ENCODE measurements around the gene CRYBA1. TPM values are rescaled to one million over a fixed set of nuclear protein-coding genes. Genes with fewer than 3 reads are reported as not detected.
A peak's percentile ranks its signal among the peaks of the same experiment; 100 is the strongest.

Gene CRYBA1
- total and polyA plus RNA-seq, 3 experiments from 2014 or later = not detected

- H3K27ac Mint-ChIP-seq = peak overlapping the region in 1 of 8 donors; percentile 66
- POLR2A ChIA-PET = interaction anchor here (0.7 kb wide), 1 partner anchor 73 kb away, joined by 3 read pairs; no protein-coding TSS in a partner anchor
Measured at GRCh38 chr17:29240477-29240876, 6.2 kb upstream of the CRYBA1 start.

GRCh38 chr17:29240968-29241963 is 5.4 kb upstream of the CRYBA1 start:
- H3K9me3 ChIP-seq (ENCODE audit: low read length) = no peaks in the 10 kb centered on the region
- H3K27me3 ChIP-seq (ENCODE audit: insufficient read depth, low read length, poor library complexity, severe bottlenecking) = no peaks in the 10 kb centered on the region
- H3K9me3 Mint-ChIP-seq = no peaks in the 10 kb centered on the region
- POLR2A ChIA-PET = interaction anchor here (0.7 kb wide), 1 partner anchor 74 kb away, joined by 3 read pairs; no protein-coding TSS in a partner anchor
- H3K4me3 ChIP-seq (ENCODE audit: low read length) = no peak overlapping the region
- H3K27ac ChIP-seq (ENCODE audit: low read depth, low read length) = no peak overlapping the region
- H3K4me1 ChIP-seq (ENCODE audit: insufficient read depth, low read length) = no peaks in the 10 kb centered on the region
- H3K36me3 ChIP-seq (ENCODE audit: insufficient read depth, low read length) = no peaks in the 10 kb centered on the region
- H3K4me3 Mint-ChIP-seq = no peak overlapping the region
- CTCF ChIA-PET = interaction anchor here (1.0 to 1.6 kb wide), 2 partner anchors 17 to 21 kb away, joined by 3 to 4 read pairs; no protein-coding TSS in a partner anchor
- H3K27me3 Mint-ChIP-seq = no peaks in the 10 kb centered on the region
- no peak overlapping the region for H3K27ac Mint-ChIP-seq
- no peak for DNase-seq
- no peaks in the 10 kb centered on the region for H3K4me1 Mint-ChIP-seq
- H3K36me3 Mint-ChIP-seq = no peaks in the 10 kb centered on the region

More at GRCh38 chr17:29240477-29240876, 6.2 kb upstream of the CRYBA1 start:
- Mint-ChIP-seq H3K4me1 (no peaks in the 10 kb centered on the region), H3K4me3 (no peak overlapping the region), H3K36me3 (no peaks in the 10 kb centered on the region), H3K9me3 (no peaks in the 10 kb centered on the region), H3K27me3 (no peaks in the 10 kb centered on the region)
- CTCF ChIA-PET = interaction anchor here (1.0 to 1.6 kb wide), 2 partner anchors 18 to 20 kb away, joined by 3 to 4 read pairs; no protein-coding TSS in a partner anchor
- Histone ChIP-seq H3K4me1 (ENCODE audit: insufficient read depth, low read length) (no peaks in the 10 kb centered on the region), H3K27me3 (ENCODE audit: insufficient read depth, low read length, poor library complexity, severe bottlenecking) (no peaks in the 10 kb centered on the region), H3K36me3 (ENCODE audit: insufficient read depth, low read length) (no peaks in the 10 kb centered on the region), H3K27ac (ENCODE audit: low read depth, low read length) (no peak overlapping the region), H3K9me3 (ENCODE audit: low read length) (no peaks in the 10 kb centered on the region), H3K4me3 (ENCODE audit: low read length) (no peak overlapping the region)
- no peak for DNase-seq

GRCh38 chr17:29242051-29242450 is 4.6 kb upstream of the CRYBA1 start:
- H3K27me3 Mint-ChIP-seq = no peaks in the 10 kb centered on the region
- H3K4me3 ChIP-seq (ENCODE audit: low read length) = no peak overlapping the region
- H3K4me1 ChIP-seq (ENCODE audit: insufficient read depth, low read length) = no peaks in the 10 kb centered on the region
- no peak overlapping the region for H3K27ac ChIP-seq (ENCODE audit: low read depth, low read length)
- no peaks in the 10 kb centered on the region for H3K4me1 Mint-ChIP-seq
- H3K9me3 ChIP-seq (ENCODE audit: low read length) = no peaks in the 10 kb centered on the region
- H3K27me3 ChIP-seq (ENCODE audit: insufficient read depth, low read length, poor library complexity, severe bottlenecking) = no peaks in the 10 kb centered on the region
- no peak for DNase-seq
- no peak overlapping the region for H3K4me3 Mint-ChIP-seq
- H3K36me3 Mint-ChIP-seq = no peaks in the 10 kb centered on the region
- ChIA-PET CTCF (no interaction called here), POLR2A (no interaction called here)
- no peak overlapping the region for H3K27ac Mint-ChIP-seq
- no peaks in the 10 kb centered on the region for H3K36me3 ChIP-seq (ENCODE audit: insufficient read depth, low read length)
- H3K9me3 Mint-ChIP-seq = no peaks in the 10 kb centered on the region

- no peaks in the 10 kb centered on the region for H3K36me3 Mint-ChIP-seq
- no peaks in the 10 kb centered on the region for H3K27me3 Mint-ChIP-seq
- Histone ChIP-seq H3K27ac (ENCODE audit: low read depth, low read length) (no peak overlapping the region), H3K9me3 (ENCODE audit: low read length) (no peaks in the 10 kb centered on the region), H3K4me1 (ENCODE audit: insufficient read depth, low read length) (no peaks in the 10 kb centered on the region), H3K27me3 (ENCODE audit: insufficient read depth, low read length, poor library complexity, severe bottlenecking) (no peaks in the 10 kb centered on the region), H3K4me3 (ENCODE audit: low read length) (no peak overlapping the region), H3K36me3 (ENCODE audit: insufficient read depth, low read length) (no peaks in the 10 kb centered on the region)
- ChIA-PET POLR2A (no interaction called here), CTCF (interaction anchor here (0.7 to 0.8 kb wide), 2 partner anchors 181 to 598 kb away, joined by 3 read pairs; partner anchors contain the start of gene BLTP2)
- H3K4me1 Mint-ChIP-seq = no peaks in the 10 kb centered on the region
- DNase-seq = no peak
- H3K9me3 Mint-ChIP-seq = no peaks in the 10 kb centered on the region
- no peak overlapping the region for H3K4me3 Mint-ChIP-seq
- no peak overlapping the region for H3K27ac Mint-ChIP-seq
Measured at GRCh38 chr17:29242790-29243189, 3.9 kb upstream of the CRYBA1 start.

DNA sequence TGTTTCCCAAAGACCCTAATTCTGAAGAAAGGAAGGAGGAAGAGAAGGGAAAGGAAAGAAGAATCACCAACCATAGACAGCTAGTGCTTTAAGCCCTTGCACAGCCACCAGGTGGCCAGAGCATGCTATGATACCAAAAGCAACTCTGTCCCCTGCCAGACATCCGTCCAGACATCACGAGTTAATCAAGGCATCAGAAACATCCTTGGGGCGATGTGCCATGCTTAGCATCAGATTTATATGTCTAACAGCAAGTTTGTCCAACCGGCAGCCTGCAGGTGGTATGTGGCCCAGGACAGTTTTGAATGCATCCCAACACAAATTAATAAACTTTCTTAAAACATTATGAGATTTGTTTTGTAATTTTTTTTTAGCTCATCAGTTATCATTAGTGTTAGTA is 2.9 kb upstream of the CRYBA1 start:
- Histone ChIP-seq H3K4me1 (ENCODE audit: insufficient read depth, low read length) (no peaks in the 10 kb centered on the region), H3K36me3 (ENCODE audit: insufficient read depth, low read length) (no peaks in the 10 kb centered on the region), H3K27me3 (ENCODE audit: insufficient read depth, low read length, poor library complexity, severe bottlenecking) (no peaks in the 10 kb centered on the region), H3K9me3 (ENCODE audit: low read length) (no peaks in the 10 kb centered on the region), H3K4me3 (ENCODE audit: low read length) (no peak overlapping the region), H3K27ac (ENCODE audit: low read depth, low read length) (no peak overlapping the region)
- CTCF ChIA-PET = no interaction called here
- H3K36me3 Mint-ChIP-seq = no peaks in the 10 kb centered on the region
- POLR2A ChIA-PET = no interaction called here
- H3K4me3 Mint-ChIP-seq = no peak overlapping the region
- H3K27ac Mint-ChIP-seq = peak overlapping the region in 1 of 8 donors; percentile 68
- no peak for DNase-seq
- H3K4me1 Mint-ChIP-seq = no peaks in the 10 kb centered on the region
- no peaks in the 10 kb centered on the region for H3K9me3 Mint-ChIP-seq
- no peaks in the 10 kb centered on the region for H3K27me3 Mint-ChIP-seq

- H3K27me3 Mint-ChIP-seq = no peaks in the 10 kb centered on the region
- H3K4me3 ChIP-seq (ENCODE audit: low read length) = no peak overlapping the region
- no peaks in the 10 kb centered on the region for H3K9me3 Mint-ChIP-seq
- no peaks in the 10 kb centered on the region for H3K4me1 ChIP-seq (ENCODE audit: insufficient read depth, low read length)
- H3K36me3 ChIP-seq (ENCODE audit: insufficient read depth, low read length) = no peaks in the 10 kb centered on the region
- H3K4me3 Mint-ChIP-seq = no peak overlapping the region
- ChIA-PET POLR2A (interaction anchor here (0.6 kb wide), 1 partner anchor 138 kb away, joined by 4 read pairs; no protein-coding TSS in a partner anchor), CTCF (interaction anchor here (1.5 kb wide), 1 partner anchor 8 kb away, joined by 4 read pairs; no protein-coding TSS in a partner anchor)
- H3K27ac Mint-ChIP-seq = no peak overlapping the region
- no peak for DNase-seq
- no peaks in the 10 kb centered on the region for H3K27me3 ChIP-seq (ENCODE audit: insufficient read depth, low read length, poor library complexity, severe bottlenecking)
- H3K36me3 Mint-ChIP-seq = no peaks in the 10 kb centered on the region
- no peak overlapping the region for H3K27ac ChIP-seq (ENCODE audit: low read depth, low read length)
- H3K9me3 ChIP-seq (ENCODE audit: low read length) = no peaks in the 10 kb centered on the region
- no peaks in the 10 kb centered on the region for H3K4me1 Mint-ChIP-seq
Measured at GRCh38 chr17:29245401-29245800, 1.3 kb upstream of the CRYBA1 start.

DNA sequence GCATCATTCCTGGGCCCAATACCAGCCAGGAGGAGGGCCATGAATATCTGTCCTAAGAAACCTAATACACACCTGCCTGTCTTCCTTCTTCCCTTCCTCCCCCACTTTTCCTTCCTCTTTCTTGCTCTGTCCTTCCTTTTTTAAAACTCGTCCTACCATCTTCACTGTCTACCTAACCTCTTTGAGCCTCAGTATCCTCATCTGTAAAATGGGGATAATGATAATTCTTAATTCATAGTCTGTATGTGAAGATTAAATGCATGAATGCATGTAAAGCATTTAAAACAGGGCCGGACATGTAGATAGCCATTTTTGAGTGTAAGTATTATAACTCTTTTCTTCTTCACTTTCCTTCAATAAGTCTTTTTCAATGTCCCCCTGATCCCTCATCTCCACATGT is 560 bp downstream of the CRYBA1 start:
- Histone ChIP-seq H3K27ac (ENCODE audit: low read depth, low read length) (no peak overlapping the region), H3K4me1 (ENCODE audit: insufficient read depth, low read length) (no peaks in the 10 kb centered on the region), H3K27me3 (ENCODE audit: insufficient read depth, low read length, poor library complexity, severe bottlenecking) (no peaks in the 10 kb centered on the region), H3K36me3 (ENCODE audit: insufficient read depth, low read length) (no peaks in the 10 kb centered on the region), H3K9me3 (ENCODE audit: low read length) (no peaks in the 10 kb centered on the region), H3K4me3 (ENCODE audit: low read length) (no peak overlapping the region)
- no peaks in the 10 kb centered on the region for H3K27me3 Mint-ChIP-seq
- POLR2A ChIA-PET = no interaction called here
- H3K9me3 Mint-ChIP-seq = no peaks in the 10 kb centered on the region
- H3K27ac Mint-ChIP-seq = peak overlapping the region in 4 of 8 donors; percentile 24 to 54 (median 40)
- CTCF ChIA-PET = no interaction called here
- H3K4me1 Mint-ChIP-seq = peaks cover 0 to 3% (median 0%) of the 10 kb centered on the region in 3 donors
- H3K4me3 Mint-ChIP-seq = no peak overlapping the region
- DNase-seq = no peak
- H3K36me3 Mint-ChIP-seq = peaks cover 0 to 3% (median 0%) of the 10 kb centered on the region in 3 donors

DNA sequence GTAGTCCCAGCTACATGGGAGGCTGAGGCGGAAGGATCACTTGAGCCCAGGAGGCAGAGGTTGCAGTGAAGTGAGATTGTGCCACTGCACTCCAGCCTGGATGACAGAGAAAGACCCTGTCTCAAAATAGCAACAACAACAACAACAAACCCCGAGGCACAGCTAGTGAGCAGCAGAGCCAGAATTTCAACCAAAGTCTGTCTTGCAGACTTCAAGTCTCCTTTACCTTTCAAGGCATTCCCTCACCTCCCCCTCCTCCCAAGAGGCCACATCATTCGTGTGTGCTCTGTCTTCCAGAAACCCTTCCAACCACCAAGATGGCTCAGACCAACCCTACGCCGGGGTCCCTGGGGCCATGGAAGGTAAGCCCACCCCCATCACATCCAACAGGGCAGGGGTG is 2.2 kb downstream of the CRYBA1 start:
- Mint-ChIP-seq H3K36me3 (peaks cover 0 to 6% (median 0%) of the 10 kb centered on the region in 3 donors), H3K4me3 (no peak overlapping the region), H3K4me1 (peaks cover 0 to 6% (median 0%) of the 10 kb centered on the region in 3 donors), H3K27me3 (no peaks in the 10 kb centered on the region), H3K9me3 (no peaks in the 10 kb centered on the region), H3K27ac (peak overlapping the region in 1 of 8 donors; percentile 37)
- H3K9me3 ChIP-seq (ENCODE audit: low read length) = no peaks in the 10 kb centered on the region
- ChIA-PET CTCF (no interaction called here), POLR2A (no interaction called here)
- no peak for DNase-seq
- H3K27ac ChIP-seq (ENCODE audit: low read depth, low read length) = no peak overlapping the region
- H3K27me3 ChIP-seq (ENCODE audit: insufficient read depth, low read length, poor library complexity, severe bottlenecking) = no peaks in the 10 kb centered on the region
- no peaks in the 10 kb centered on the region for H3K4me1 ChIP-seq (ENCODE audit: insufficient read depth, low read length)
- H3K36me3 ChIP-seq (ENCODE audit: insufficient read depth, low read length) = no peaks in the 10 kb centered on the region
- H3K4me3 ChIP-seq (ENCODE audit: low read length) = no peak overlapping the region

All from CD8-positive, alpha-beta memory T cell (primary cell).